HepG2 (cell line): ENCODE measurements around the gene NUDT8. TPM values are rescaled to one million over a fixed set of nuclear protein-coding genes. Genes with fewer than 3 reads are reported as not detected.

Experiments used
- FOXK1 ChIP-seq: sonication (generic); formaldehyde crosslinking; IDR thresholded peaks from 2 replicates; pipeline ENCODE4 v1.4.0; 2020; ENCODE audit warnings: low read depth, missing genetic modification reagents, borderline replicate concordance
- GATAD2A ChIP-seq: IDR thresholded peaks from 2 replicates; pipeline ENCODE4 v1.6.1; 2016
- GTF2F1 ChIP-seq: fragments of 150-350 bp; IDR thresholded peaks from 2 replicates; pipeline ENCODE4 v1.6.1; 2014; ENCODE audit warnings: low read length
- HNRNPK ChIP-seq: fragments of 200-400 bp; formaldehyde crosslinking; IDR thresholded peaks from 2 replicates; pipeline ENCODE4 v1.6.1; 2018; ENCODE audit warnings: low read length, low read depth, moderate library complexity, mild to moderate bottlenecking; ENCODE audit not compliant: poor library complexity, severe bottlenecking
- JARID2 ChIP-seq: sonication (generic); formaldehyde crosslinking; IDR thresholded peaks from 2 replicates; pipeline ENCODE4 v1.8.1; 2023; ENCODE audit warnings: missing genetic modification reagents, inconsistent platforms; ENCODE audit not compliant: insufficient replicate concordance
- KMT2A ChIP-seq: sonication (generic); formaldehyde crosslinking; IDR thresholded peaks from 2 replicates; pipeline ENCODE4 v1.4.0; 2020; ENCODE audit warnings: missing genetic modification reagents
- MZF1 ChIP-seq: sonication (generic); formaldehyde crosslinking; IDR thresholded peaks from 2 replicates; pipeline ENCODE4 v1.8.1; 2023; ENCODE audit warnings: mild to moderate bottlenecking, missing genetic modification reagents, borderline replicate concordance
- NKX3-1 ChIP-seq: sonication (generic); formaldehyde crosslinking; IDR thresholded peaks from 2 replicates; pipeline ENCODE4 v1.5.0; 2020; ENCODE audit warnings: missing genetic modification reagents
- NRL ChIP-seq: sonication (generic); formaldehyde crosslinking; IDR thresholded peaks from 2 replicates; pipeline ENCODE4 v1.5.0; 2020; ENCODE audit warnings: missing genetic modification reagents, mild to moderate bottlenecking, moderate library complexity, borderline replicate concordance
- PLRG1 ChIP-seq: fragments of 450-650 bp; conservative IDR thresholded peaks from 2 replicates; pipeline ENCODE4 v1.6.1; 2016
- POGZ ChIP-seq: sonication (generic); formaldehyde crosslinking; IDR thresholded peaks from 2 replicates; pipeline ENCODE4 v1.4.0; 2020; ENCODE audit warnings: mild to moderate bottlenecking, missing genetic modification reagents
- POLR2G ChIP-seq: fragments of 200-400 bp; formaldehyde crosslinking; IDR thresholded peaks from 2 replicates; pipeline ENCODE4 v1.6.1; 2018; ENCODE audit warnings: mild to moderate bottlenecking, low read depth, low read length, moderate library complexity
- RARG ChIP-seq: sonication (generic); formaldehyde crosslinking; IDR thresholded peaks from 2 replicates; pipeline ENCODE4 v1.4.0; 2020; ENCODE audit warnings: low read depth, mild to moderate bottlenecking, missing genetic modification reagents
- TBP ChIP-seq: sonication (generic); formaldehyde crosslinking; IDR thresholded peaks from 2 replicates; pipeline ENCODE4 v1.5.0; 2020; ENCODE audit warnings: missing genetic modification reagents
- XBP1 ChIP-seq: sonication (generic); formaldehyde crosslinking; IDR thresholded peaks from 2 replicates; pipeline ENCODE4 v1.5.0; 2020; ENCODE audit warnings: missing genetic modification reagents
- ZBTB14 ChIP-seq: sonication (generic); formaldehyde crosslinking; IDR thresholded peaks from 2 replicates; pipeline ENCODE4 v1.4.0; 2020; ENCODE audit warnings: missing genetic modification reagents
- ZMYM2 ChIP-seq: sonication (generic); formaldehyde crosslinking; IDR thresholded peaks from 2 replicates; pipeline ENCODE4 v1.8.0; 2022; ENCODE audit warnings: mild to moderate bottlenecking, missing genetic modification reagents
- ZNF124 ChIP-seq: sonication (generic); formaldehyde crosslinking; IDR thresholded peaks from 2 replicates; pipeline ENCODE4 v1.4.0; 2020; ENCODE audit warnings: missing genetic modification reagents
- ZNF256 ChIP-seq: sonication (generic); formaldehyde crosslinking; conservative IDR thresholded peaks from 2 replicates; pipeline ENCODE4 v1.4.0; 2020; ENCODE audit warnings: missing genetic modification reagents
- ZNF296 ChIP-seq: sonication (generic); formaldehyde crosslinking; conservative IDR thresholded peaks from 2 replicates; pipeline ENCODE4 v1.5.0; 2020; ENCODE audit warnings: mild to moderate bottlenecking, missing genetic modification reagents
- ZNF367 ChIP-seq: sonication (generic); formaldehyde crosslinking; IDR thresholded peaks from 2 replicates; pipeline ENCODE4 v1.4.0; 2020; ENCODE audit warnings: missing genetic modification reagents, borderline replicate concordance
- ZNF615 ChIP-seq: sonication (generic); formaldehyde crosslinking; IDR thresholded peaks from 2 replicates; pipeline ENCODE4 v1.5.0; 2020; ENCODE audit warnings: mild to moderate bottlenecking, missing genetic modification reagents, borderline replicate concordance
- ZNF766 ChIP-seq: sonication (generic); formaldehyde crosslinking; IDR thresholded peaks from 2 replicates; pipeline ENCODE4 v1.5.0; 2020; ENCODE audit warnings: missing genetic modification reagents, borderline replicate concordance
- ZUFSP ChIP-seq: sonication (generic); formaldehyde crosslinking; IDR thresholded peaks from 2 replicates; pipeline ENCODE4 v1.9.0; 2021; ENCODE audit warnings: missing genetic modification reagents, mild to moderate bottlenecking, borderline replicate concordance
- polyA plus RNA-seq, 8 experiments: library from polyadenylated mRNA; depleted of rRNA in 3 of 8; stranded (reverse) in 7 of 8; unstranded in 1 of 8; fragments of >200 nt; fragmentation: Illumina TruSeq in 4 of 8; extraction: Trizol in 4 of 8; gene quantifications; 2 replicates each; pipeline versions ENCODE4 v1.2.1 to v1.2.3, GENCODE V29; 2011 to 2016; ENCODE audit warnings: low read depth in 4 of 8, missing spikeins in 1 of 8, mixed read lengths in 1 of 8; ENCODE audit not compliant: insufficient read depth in 1 of 8
- total RNA-seq, 5 experiments: library from RNA; depleted of rRNA; stranded (reverse); fragments of >200 nt; fragmentation: Illumina TruSeq; extraction: Trizol; gene quantifications; 2 replicates each; pipeline ENCODE4 v1.2.3, GENCODE V29; 2016; ENCODE audit warnings: low read depth in 1 of 5
- TF ChIP-seq, protein P1 (sequence below): IDR thresholded peaks from 2 replicates; pipeline ENCODE4 v1.6.1; 2016; ENCODE audit warnings: missing compliant biosample characterization, missing genetic modification reagents, borderline replicate concordance
- TF ChIP-seq, protein P2 (sequence below): IDR thresholded peaks from 2 replicates; pipeline ENCODE4 v1.6.1; 2012; ENCODE audit warnings: low read length, improper control_type of control experiment

NUDT8 gene
- total and polyA plus RNA-seq, 2 of the 13 experiments (the other 11 are each of a cell fraction or from before 2014, with no cell fraction given) = 6.7 to 25.8 TPM

- TF ChIP-seq ZNF256 (CRISPR knock-in tag) = no peak
- no peak for TF ChIP-seq NKX3-1
- TF ChIP-seq ZNF766 (CRISPR knock-in tag) = no peak
- TF ChIP-seq XBP1 = no peak
- TF ChIP-seq KMT2A (CRISPR knock-in tag) = no peak
- no peak for TF ChIP-seq ZNF124 (CRISPR knock-in tag)
- TF ChIP-seq RARG (CRISPR knock-in tag) = no peak
- peak; percentile 37 for TF ChIP-seq JARID2 (CRISPR knock-in tag)
- TF ChIP-seq ZNF296 (CRISPR knock-in tag) = no peak
- TF ChIP-seq GTF2F1 = no peak
- TF ChIP-seq ZNF615 (CRISPR knock-in tag) = no peak
- no peak for TF ChIP-seq ZMYM2 (CRISPR knock-in tag)
- TF ChIP-seq NRL (CRISPR knock-in tag) = 0 out of 2 replicates have a peak, but pooled peaks have one; percentile 12
- TF ChIP-seq ZBTB14 (CRISPR knock-in tag) = no peak
- no peak for TF ChIP-seq FOXK1 (CRISPR knock-in tag)
- no peak for TF ChIP-seq HNRNPK
- no peak for TF ChIP-seq PLRG1
- TF ChIP-seq GATAD2A (CRISPR knock-in tag) = no peak
- no peak for TF ChIP-seq ZUFSP (CRISPR knock-in tag)
- no peak for TF ChIP-seq TBP (CRISPR knock-in tag)
- no peak for TF ChIP-seq ZNF367 (CRISPR knock-in tag)
- no peak for TF ChIP-seq POGZ (CRISPR knock-in tag)
- TF ChIP-seq MZF1 = no peak
- TF ChIP-seq, protein P1, sequence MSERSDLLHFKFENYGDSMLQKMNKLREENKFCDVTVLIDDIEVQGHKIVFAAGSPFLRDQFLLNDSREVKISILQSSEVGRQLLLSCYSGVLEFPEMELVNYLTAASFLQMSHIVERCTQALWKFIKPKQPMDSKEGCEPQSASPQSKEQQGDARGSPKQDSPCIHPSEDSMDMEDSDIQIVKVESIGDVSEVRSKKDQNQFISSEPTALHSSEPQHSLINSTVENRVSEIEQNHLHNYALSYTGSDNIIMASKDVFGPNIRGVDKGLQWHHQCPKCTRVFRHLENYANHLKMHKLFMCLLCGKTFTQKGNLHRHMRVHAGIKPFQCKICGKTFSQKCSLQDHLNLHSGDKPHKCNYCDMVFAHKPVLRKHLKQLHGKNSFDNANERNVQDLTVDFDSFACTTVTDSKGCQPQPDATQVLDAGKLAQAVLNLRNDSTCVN (CRISPR knock-in tag) = no peak
- TF ChIP-seq, protein P2, sequence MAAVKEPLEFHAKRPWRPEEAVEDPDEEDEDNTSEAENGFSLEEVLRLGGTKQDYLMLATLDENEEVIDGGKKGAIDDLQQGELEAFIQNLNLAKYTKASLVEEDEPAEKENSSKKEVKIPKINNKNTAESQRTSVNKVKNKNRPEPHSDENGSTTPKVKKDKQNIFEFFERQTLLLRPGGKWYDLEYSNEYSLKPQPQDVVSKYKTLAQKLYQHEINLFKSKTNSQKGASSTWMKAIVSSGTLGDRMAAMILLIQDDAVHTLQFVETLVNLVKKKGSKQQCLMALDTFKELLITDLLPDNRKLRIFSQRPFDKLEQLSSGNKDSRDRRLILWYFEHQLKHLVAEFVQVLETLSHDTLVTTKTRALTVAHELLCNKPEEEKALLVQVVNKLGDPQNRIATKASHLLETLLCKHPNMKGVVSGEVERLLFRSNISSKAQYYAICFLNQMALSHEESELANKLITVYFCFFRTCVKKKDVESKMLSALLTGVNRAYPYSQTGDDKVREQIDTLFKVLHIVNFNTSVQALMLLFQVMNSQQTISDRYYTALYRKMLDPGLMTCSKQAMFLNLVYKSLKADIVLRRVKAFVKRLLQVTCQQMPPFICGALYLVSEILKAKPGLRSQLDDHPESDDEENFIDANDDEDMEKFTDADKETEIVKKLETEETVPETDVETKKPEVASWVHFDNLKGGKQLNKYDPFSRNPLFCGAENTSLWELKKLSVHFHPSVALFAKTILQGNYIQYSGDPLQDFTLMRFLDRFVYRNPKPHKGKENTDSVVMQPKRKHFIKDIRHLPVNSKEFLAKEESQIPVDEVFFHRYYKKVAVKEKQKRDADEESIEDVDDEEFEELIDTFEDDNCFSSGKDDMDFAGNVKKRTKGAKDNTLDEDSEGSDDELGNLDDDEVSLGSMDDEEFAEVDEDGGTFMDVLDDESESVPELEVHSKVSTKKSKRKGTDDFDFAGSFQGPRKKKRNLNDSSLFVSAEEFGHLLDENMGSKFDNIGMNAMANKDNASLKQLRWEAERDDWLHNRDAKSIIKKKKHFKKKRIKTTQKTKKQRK = no peak
- TF ChIP-seq POLR2G = no peak
Observed at GRCh38 chr11:67630943-67631331, 1.2 kb upstream of the NUDT8 start (continued).
